Thyroid gland (tissue), 4 donors: Measurements from ENCODE around the gene C13orf46. TPM values are rescaled to one million over a fixed set of nuclear protein-coding genes. Genes with fewer than 3 reads are reported as not detected.

ENCODE experiments used
- DNase-seq, 2 donors: peaks; one replicate each; pipeline ENCODE4 v3.0.0-alpha.2; 2019
- H3K27ac ChIP-seq, 3 donors: fragments of 200-600 bp; sonication (generic); 1 replicate in 2 of 3; 2 replicates in 1 of 3; pipeline ENCODE4 v1.5.1; 2016 to 2019; ENCODE audit warnings: mild to moderate bottlenecking in 1 of 3, moderate library complexity in 1 of 3
- H3K27me3 ChIP-seq: fragments of 200-600 bp; sonication (generic); one replicate; pipeline ENCODE4 v1.5.1; 2019
- H3K36me3 ChIP-seq, 2 donors: fragments of 200-600 bp; sonication (generic); one replicate each; pipeline ENCODE4 v1.5.1; 2016 to 2019
- H3K4me1 ChIP-seq, 2 donors: fragments of 200-600 bp; sonication (generic); one replicate each; pipeline ENCODE4 v1.5.1; 2017 to 2019
- H3K4me3 ChIP-seq, 3 donors: fragments of 200-600 bp; sonication (generic); replicated peaks in 1 of 3; 1 replicate in 2 of 3; 2 replicates in 1 of 3; pipeline ENCODE4 v1.5.1; 2016; ENCODE audit warnings: mild to moderate bottlenecking in 1 of 3
- H3K9me3 ChIP-seq: fragments of 200-600 bp; sonication (generic); one replicate; pipeline ENCODE4 v1.5.1; 2017
- CTCF ChIP-seq, 6 experiments: fragments of 200-600 bp in 3 of 6; fragments of 450-650 bp in 3 of 6; sonication (generic) in 3 of 6; IDR thresholded peaks; one replicate each; pipeline ENCODE4 v1.5.1; 2016 to 2019; ENCODE audit warnings: antibody characterized with exemption in 6 of 6, mild to moderate bottlenecking in 2 of 6, inconsistent platforms in 1 of 6, moderate library complexity in 1 of 6
- POLR2A ChIP-seq, 2 donors: fragments of 450-650 bp; IDR thresholded peaks; one replicate each; pipeline ENCODE4 v1.6.1; 2017; ENCODE audit warnings: antibody characterized with exemption in 2 of 2, mild to moderate bottlenecking in 2 of 2, moderate library complexity in 1 of 2
- WGBS, 2 donors: methylation state at CpG; one replicate each; pipeline ENCODE4 v1.1.5; 2017; 5-methylcytosine and 5-hydroxymethylcytosine counted together
- intact Hi-C: fragments of 100-400 bp; cut with DNase I; formaldehyde crosslinking; loops from one replicate; pipeline ENCODE4 v1.15.1; 2023
- total RNA-seq, 4 donors: library from RNA; depleted of rRNA; stranded (reverse); fragments of >200 nt; gene quantifications; one replicate each; pipeline ENCODE4 v1.2.3, GENCODE V29; 2016

Gene C13orf46
- total RNA-seq, 4 donors from 2014 or later, result 0.67 to 9.4 (median 4.3) TPM

DNA sequence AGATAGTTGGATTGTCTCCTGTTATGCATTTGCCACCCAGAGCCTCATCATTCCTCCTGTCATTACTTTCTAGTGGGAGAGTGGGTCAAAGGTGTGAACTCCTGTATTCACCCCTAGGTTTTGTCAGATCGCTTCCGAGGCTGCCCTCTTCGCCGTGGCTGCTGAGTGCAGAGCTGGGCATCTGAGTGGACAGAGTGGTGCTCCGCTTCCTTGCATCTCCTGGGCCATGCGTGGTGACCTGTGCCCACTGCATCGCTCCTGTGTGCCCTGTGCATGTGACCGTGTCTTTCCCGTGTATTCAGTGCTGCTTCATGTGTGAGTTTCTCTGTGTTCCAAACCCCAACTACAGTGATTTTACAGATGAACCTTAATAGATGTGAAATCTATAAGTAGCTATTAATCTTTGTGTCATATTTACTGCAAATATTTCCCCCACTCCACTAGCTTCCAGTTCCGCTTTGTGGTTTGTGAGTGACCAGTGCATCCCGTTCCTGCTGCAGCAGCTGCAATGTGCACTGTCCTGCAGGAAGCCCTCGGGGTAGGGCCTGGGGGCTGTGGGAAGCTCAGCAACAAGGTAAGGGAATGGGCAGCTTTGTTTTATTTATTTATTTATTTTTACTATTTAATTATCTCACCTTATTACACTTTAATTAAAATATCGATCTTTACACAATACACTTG is 53.1 kb downstream of the C13orf46 start:
- TF ChIP-seq POLR2A (IDR thresholded peaks at IDR 0.05), result no peak
- TF ChIP-seq CTCF (IDR thresholded peaks at IDR 0.05), result no peak
- H3K27me3 ChIP-seq, result no peaks in the 10 kb centered on the region
- no peak overlapping the region for H3K4me3 ChIP-seq
- DNase-seq, result no peak
- H3K36me3 ChIP-seq, result no peaks in the 10 kb centered on the region
- H3K4me1 ChIP-seq, result no peaks in the 10 kb centered on the region
- intact Hi-C loops, result no loop called here
- no peak overlapping the region for H3K27ac ChIP-seq
- whole genome bisulfite sequencing, 2 donors, result 92 to 94% methylated on average over 13 of the region's 13 CpGs
- H3K9me3 ChIP-seq, result no peaks in the 10 kb centered on the region

DNA sequence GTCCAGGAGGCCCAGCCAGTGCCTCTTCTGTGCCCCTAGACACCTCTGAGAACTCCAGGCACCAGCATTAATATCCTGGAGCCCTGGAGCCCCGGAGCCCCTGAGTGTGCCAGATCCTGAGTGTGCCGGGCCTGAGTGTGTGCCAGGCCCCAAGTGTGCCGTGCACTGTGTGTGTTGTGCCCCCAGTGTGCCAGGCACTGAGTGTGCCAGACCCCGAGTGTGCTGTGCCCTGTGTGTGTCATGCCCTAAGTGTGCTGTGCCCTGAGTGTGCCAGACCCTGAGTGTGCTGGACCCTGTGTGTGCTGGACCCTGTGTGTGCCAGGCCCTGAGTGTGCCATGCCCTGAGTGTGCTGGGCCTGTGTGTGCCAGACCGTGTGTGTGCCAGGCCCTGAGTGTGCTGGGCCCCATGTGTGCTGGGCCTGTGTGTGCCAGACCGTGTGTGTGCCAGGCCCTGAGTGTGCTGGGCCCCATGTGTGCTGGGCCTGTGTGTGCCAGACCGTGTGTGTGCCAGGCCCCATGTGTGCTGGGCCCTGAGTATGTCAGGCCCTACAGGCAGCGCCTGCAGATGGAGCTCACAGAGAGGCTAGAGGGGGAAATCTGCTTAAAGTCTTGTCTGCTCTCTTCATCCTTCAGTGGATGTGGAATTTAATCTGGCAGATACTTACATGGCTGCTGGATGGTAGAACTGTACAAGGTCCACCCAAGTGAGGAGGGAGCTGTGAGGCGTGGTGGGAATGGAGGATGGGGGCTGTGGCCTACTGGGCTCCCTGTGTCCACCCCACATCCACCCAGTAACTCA is 53.9 kb downstream of the C13orf46 start:
- H3K4me1 ChIP-seq, result no peaks in the 10 kb centered on the region
- H3K27me3 ChIP-seq, result no peaks in the 10 kb centered on the region
- no peak overlapping the region for H3K4me3 ChIP-seq
- TF ChIP-seq CTCF (IDR thresholded peaks at IDR 0.05), result no peak
- no peak for TF ChIP-seq POLR2A (IDR thresholded peaks at IDR 0.05)
- H3K36me3 ChIP-seq, result no peaks in the 10 kb centered on the region
- intact Hi-C loops, result no loop called here
- H3K27ac ChIP-seq, result peak overlapping the region in 1 of 3 donors; percentile 17
- DNase-seq, result peak in 1 of 2 donors; percentile 36
- WGBS, 2 donors, result 69 to 77% methylated on average over 5 to 6 of the region's 9 CpGs
- no peaks in the 10 kb centered on the region for H3K9me3 ChIP-seq

DNA sequence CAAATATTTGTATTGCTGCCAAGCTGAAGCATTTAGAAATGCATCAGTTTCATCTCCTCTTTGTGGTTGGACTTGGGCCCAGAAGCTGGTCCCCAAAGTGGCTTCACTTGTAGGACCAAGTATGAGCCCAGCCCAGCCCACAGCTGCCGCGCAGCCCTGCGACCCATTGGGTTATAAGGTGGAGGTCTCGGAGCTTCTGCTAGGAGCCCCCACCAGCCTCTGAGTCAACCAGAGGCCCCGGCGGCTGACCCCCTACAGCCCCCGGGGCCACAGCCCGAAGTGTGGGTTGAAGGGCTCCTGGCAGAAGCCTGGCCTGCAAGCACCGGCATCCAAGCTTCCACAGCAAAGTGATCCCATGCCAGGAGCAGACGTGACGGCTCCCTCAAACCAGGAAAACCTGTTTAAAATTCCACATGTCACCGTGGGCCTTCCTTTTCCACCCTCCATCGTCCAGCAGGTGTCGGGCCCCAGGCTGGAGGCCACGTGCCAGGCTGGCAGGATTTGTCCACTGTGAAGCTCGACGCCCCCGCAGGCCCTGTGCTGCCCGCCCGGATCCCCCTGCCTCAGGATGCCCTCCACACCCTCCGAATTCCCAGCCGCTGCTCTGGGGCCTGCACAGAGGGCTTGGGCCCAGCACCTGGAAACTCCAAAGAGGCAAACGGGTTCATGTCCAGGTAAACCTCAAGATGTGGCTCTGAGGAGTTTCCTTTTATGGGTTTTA is 54.7 kb downstream of the C13orf46 start:
- Histone ChIP-seq H3K4me1 (no peaks in the 10 kb centered on the region), H3K4me3 (no peak overlapping the region), H3K27ac (no peak overlapping the region), H3K36me3 (no peaks in the 10 kb centered on the region), H3K9me3 (no peaks in the 10 kb centered on the region), H3K27me3 (no peaks in the 10 kb centered on the region)
- TF ChIP-seq POLR2A (IDR thresholded peaks at IDR 0.05) (no peak), CTCF (IDR thresholded peaks at IDR 0.05) (no peak)
- no peak for DNase-seq
- intact Hi-C loops, result no loop called here
- WGBS, 2 donors, result 88 to 89% methylated on average over 16 to 17 of the region's 23 CpGs

DNA sequence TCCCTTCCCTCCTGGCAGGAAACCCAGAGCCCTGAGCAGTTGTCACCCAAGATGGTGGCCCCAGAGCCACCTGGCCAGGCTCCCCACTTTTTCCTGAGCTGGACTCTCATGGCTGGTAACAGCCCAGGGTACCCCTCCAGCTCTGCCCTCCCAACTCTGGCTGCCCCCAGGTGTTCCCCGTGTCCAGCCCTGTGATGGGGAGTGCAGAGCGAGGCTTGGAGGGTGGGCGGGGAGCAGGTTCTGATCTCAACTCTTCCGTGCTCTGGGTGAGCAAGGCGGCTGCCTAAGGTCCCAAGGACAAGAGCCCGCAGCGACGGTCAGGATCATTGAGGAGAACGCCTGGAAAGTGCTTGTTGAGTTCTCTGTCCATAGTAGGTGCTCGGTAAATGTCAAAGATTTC is 55.3 kb downstream of the C13orf46 start:
- DNase-seq, result no peak
- Histone ChIP-seq H3K9me3 (no peaks in the 10 kb centered on the region), H3K36me3 (no peaks in the 10 kb centered on the region), H3K27me3 (no peaks in the 10 kb centered on the region), H3K4me3 (no peak overlapping the region), H3K27ac (no peak overlapping the region), H3K4me1 (no peaks in the 10 kb centered on the region)
- 89 to 95% methylated on average over 10 of the region's 10 CpGs for WGBS, 2 donors
- intact Hi-C loops, result no loop called here
- no peak for TF ChIP-seq POLR2A (IDR thresholded peaks at IDR 0.05)
- no peak for TF ChIP-seq CTCF (IDR thresholded peaks at IDR 0.05)
